ENCODE data around the gene NCK2.

- TF ChIP-seq EZH2 (optimal IDR thresholded peaks at IDR 0.05; ENCODE audit: low read depth, low read length) = no peak
- no peak for TF ChIP-seq CTCF (IDR thresholded peaks at IDR 0.05; ENCODE audit: low read length)
- TF ChIP-seq EZH2phosphoT487 (IDR thresholded peaks at IDR 0.05; ENCODE audit: low read length) = no peak
Observed at GRCh38 chr2:105874466-105874865, 129.8 kb downstream of the NCK2 start.

Measured in MM.1S (cell line).